Thyroid gland (tissue), 4 donors: ENCODE data around the gene RGCC. TPM values are rescaled to one million over a fixed set of nuclear protein-coding genes. Genes with fewer than 3 reads are reported as not detected.

ENCODE experiments used
- DNase-seq, 2 donors: peaks; one replicate each; pipeline ENCODE4 v3.0.0-alpha.2; 2019
- H3K27ac ChIP-seq, 3 donors: fragments of 200-600 bp; sonication (generic); 1 replicate in 2 of 3; 2 replicates in 1 of 3; pipeline ENCODE4 v1.5.1; 2016 to 2019; ENCODE audit warnings: mild to moderate bottlenecking in 1 of 3, moderate library complexity in 1 of 3
- H3K27me3 ChIP-seq: fragments of 200-600 bp; sonication (generic); one replicate; pipeline ENCODE4 v1.5.1; 2019
- H3K36me3 ChIP-seq, 2 donors: fragments of 200-600 bp; sonication (generic); one replicate each; pipeline ENCODE4 v1.5.1; 2016 to 2019
- H3K4me1 ChIP-seq, 2 donors: fragments of 200-600 bp; sonication (generic); one replicate each; pipeline ENCODE4 v1.5.1; 2017 to 2019
- H3K4me3 ChIP-seq, 3 donors: fragments of 200-600 bp; sonication (generic); replicated peaks in 1 of 3; 1 replicate in 2 of 3; 2 replicates in 1 of 3; pipeline ENCODE4 v1.5.1; 2016; ENCODE audit warnings: mild to moderate bottlenecking in 1 of 3
- H3K9me3 ChIP-seq: fragments of 200-600 bp; sonication (generic); one replicate; pipeline ENCODE4 v1.5.1; 2017
- CTCF ChIP-seq, 6 experiments: fragments of 200-600 bp in 3 of 6; fragments of 450-650 bp in 3 of 6; sonication (generic) in 3 of 6; IDR thresholded peaks; one replicate each; pipeline ENCODE4 v1.5.1; 2016 to 2019; ENCODE audit warnings: antibody characterized with exemption in 6 of 6, mild to moderate bottlenecking in 2 of 6, inconsistent platforms in 1 of 6, moderate library complexity in 1 of 6
- POLR2A ChIP-seq, 2 donors: fragments of 450-650 bp; IDR thresholded peaks; one replicate each; pipeline ENCODE4 v1.6.1; 2017; ENCODE audit warnings: antibody characterized with exemption in 2 of 2, mild to moderate bottlenecking in 2 of 2, moderate library complexity in 1 of 2
- WGBS, 2 donors: methylation state at CpG; one replicate each; pipeline ENCODE4 v1.1.5; 2017; 5-methylcytosine and 5-hydroxymethylcytosine counted together
- intact Hi-C: fragments of 100-400 bp; cut with DNase I; formaldehyde crosslinking; loops from one replicate; pipeline ENCODE4 v1.15.1; 2023
- total RNA-seq, 4 donors: library from RNA; depleted of rRNA; stranded (reverse); fragments of >200 nt; gene quantifications; one replicate each; pipeline ENCODE4 v1.2.3, GENCODE V29; 2016

RGCC gene
- total RNA-seq, 4 donors from 2014 or later, result 84.8 to 162 (median 127) TPM

DNA sequence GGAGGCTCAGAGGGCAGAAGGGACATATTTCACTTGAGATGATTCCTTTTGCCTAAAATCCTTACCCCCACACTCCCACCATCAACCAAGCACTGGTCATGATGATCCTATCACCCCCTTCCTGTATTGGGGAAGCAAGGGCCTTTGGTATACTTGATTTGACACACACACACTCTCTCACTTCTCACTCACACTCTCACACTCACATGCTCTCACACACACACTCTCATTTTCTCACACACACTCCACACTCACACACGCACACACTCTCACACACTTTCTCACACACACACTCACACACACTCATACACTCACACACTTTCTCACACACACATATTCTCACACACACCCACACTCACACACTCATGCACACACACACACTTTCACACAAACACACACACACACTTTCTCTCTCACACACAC is 8.6 kb downstream of the RGCC start:
- intact Hi-C loops, result no loop called here
- H3K4me1 ChIP-seq, result peaks cover 0 to 8% of the 10 kb centered on the region in 2 donors
- H3K27ac ChIP-seq, result peak overlapping the region in 1 of 3 donors; percentile 31
- TF ChIP-seq CTCF (IDR thresholded peaks at IDR 0.05) (no peak), POLR2A (IDR thresholded peaks at IDR 0.05) (no peak)
- WGBS, 2 donors, result 90 to 94% methylated on average over 1 of the region's 1 CpG
- H3K27me3 ChIP-seq, result no peaks in the 10 kb centered on the region
- no peaks in the 10 kb centered on the region for H3K36me3 ChIP-seq
- DNase-seq, result no peak
- no peak overlapping the region for H3K4me3 ChIP-seq
- H3K9me3 ChIP-seq, result no peaks in the 10 kb centered on the region

DNA sequence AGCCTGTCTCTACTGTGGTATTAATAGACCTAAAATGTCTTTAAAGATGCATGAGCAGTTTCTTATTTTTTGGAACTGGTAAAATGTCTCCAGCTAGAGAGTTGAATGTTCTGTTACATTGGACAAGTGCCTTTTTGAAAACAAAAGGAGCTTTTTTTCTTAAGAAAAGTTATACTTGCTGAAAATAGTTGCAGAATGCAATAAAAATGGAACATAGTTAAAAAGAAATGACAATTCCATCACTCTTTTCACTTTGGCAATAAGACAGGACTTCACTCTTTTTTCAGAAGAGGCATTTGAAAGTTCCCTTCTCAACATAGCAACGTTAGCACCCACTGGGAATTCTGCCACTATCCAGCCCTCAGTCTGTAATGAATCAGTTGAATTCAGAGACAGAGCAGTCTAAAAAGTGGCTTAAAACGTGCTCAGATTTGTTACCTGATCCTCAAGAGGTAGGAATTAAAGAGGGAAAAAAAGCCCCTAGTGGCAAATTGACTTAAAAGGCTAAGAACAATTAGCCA is 10.1 kb downstream of the RGCC start:
- no peak for DNase-seq
- H3K4me1 ChIP-seq, result peaks cover 0 to 8% of the 10 kb centered on the region in 2 donors

GRCh38 chr13:41468631-41469030 is 11.3 kb downstream of the RGCC start:
- no peak for DNase-seq
- Histone ChIP-seq H3K36me3 (no peaks in the 10 kb centered on the region), H3K4me3 (no peak overlapping the region), H3K9me3 (no peaks in the 10 kb centered on the region), H3K27me3 (no peaks in the 10 kb centered on the region), H3K27ac (no peak overlapping the region), H3K4me1 (peaks cover 0 to 7% of the 10 kb centered on the region in 2 donors)
- intact Hi-C loops, result no loop called here
- TF ChIP-seq CTCF (IDR thresholded peaks at IDR 0.05), result no peak
- no peak for TF ChIP-seq POLR2A (IDR thresholded peaks at IDR 0.05)
- WGBS, 2 donors, result 94 to 97% methylated on average over 2 of the region's 2 CpGs

More for the DNA sequence above, 10.1 kb downstream of the RGCC start:
- TF ChIP-seq CTCF (IDR thresholded peaks at IDR 0.05), result no peak
- TF ChIP-seq POLR2A (IDR thresholded peaks at IDR 0.05), result no peak
- Histone ChIP-seq H3K27me3 (no peaks in the 10 kb centered on the region), H3K27ac (no peak overlapping the region), H3K9me3 (no peaks in the 10 kb centered on the region), H3K4me3 (no peak overlapping the region), H3K36me3 (no peaks in the 10 kb centered on the region)
- WGBS, 2 donors, result 12 to 28% methylated on average over 2 of the region's 2 CpGs
- intact Hi-C loops, result no loop called here

DNA sequence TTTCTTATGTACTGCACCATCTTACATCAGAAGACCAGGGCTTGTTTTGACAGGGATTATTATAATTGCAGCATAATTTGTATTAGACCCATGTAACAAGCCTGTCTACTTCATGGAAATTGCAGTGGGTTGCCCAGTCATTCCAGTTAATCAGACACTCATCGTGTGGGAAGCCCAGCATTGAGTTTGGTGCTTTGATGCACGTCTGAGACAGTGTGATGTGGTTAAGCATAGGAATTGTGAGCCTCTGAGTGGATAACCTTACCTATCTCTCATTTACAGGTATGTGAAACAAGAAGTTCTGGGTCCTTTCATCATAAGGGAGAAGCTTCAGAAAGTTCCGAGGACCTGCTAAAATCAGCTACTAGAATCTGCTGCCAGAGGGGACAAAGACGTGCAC is 12.8 kb downstream of the RGCC start:
- TF ChIP-seq CTCF (IDR thresholded peaks at IDR 0.05) (no peak), POLR2A (IDR thresholded peaks at IDR 0.05) (no peak)
- Histone ChIP-seq H3K27ac (no peak overlapping the region), H3K36me3 (no peaks in the 10 kb centered on the region), H3K4me1 (no peaks in the 10 kb centered on the region), H3K4me3 (no peak overlapping the region), H3K27me3 (no peaks in the 10 kb centered on the region), H3K9me3 (no peaks in the 10 kb centered on the region)
- intact Hi-C loops, result no loop called here
- 88% methylated on average over 4 of the region's 4 CpGs for WGBS, 2 donors
- DNase-seq, result no peak

DNA sequence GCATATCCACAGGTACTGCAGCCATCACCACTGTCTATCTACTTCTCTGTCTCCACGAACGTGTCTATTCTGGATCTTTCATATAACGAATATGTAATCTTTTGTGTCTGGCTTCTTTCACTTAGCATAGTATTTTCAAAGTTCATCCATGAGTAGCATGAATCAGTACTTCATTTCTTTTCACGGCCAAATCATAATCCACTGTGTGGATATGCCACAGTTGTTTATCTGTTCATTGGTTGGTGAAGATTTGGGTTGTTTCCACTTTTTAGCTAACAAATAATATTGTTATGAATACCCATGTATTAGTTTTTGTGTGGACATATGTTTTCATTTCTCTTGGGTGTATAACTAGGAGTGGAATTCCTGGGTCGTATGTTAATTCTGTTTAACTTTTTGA is 14.4 kb downstream of the RGCC start:
- no peak for DNase-seq
- Histone ChIP-seq H3K9me3 (no peaks in the 10 kb centered on the region), H3K4me1 (no peaks in the 10 kb centered on the region), H3K4me3 (no peak overlapping the region), H3K36me3 (no peaks in the 10 kb centered on the region), H3K27ac (no peak overlapping the region), H3K27me3 (no peaks in the 10 kb centered on the region)
- no peak for TF ChIP-seq CTCF (IDR thresholded peaks at IDR 0.05)
- TF ChIP-seq POLR2A (IDR thresholded peaks at IDR 0.05), result no peak
- intact Hi-C loops, result no loop called here
- WGBS, 2 donors, result 84 to 88% methylated on average over 5 of the region's 5 CpGs
